Measurements from ENCODE around the gene CD99.
"Not testable (repeated sequence)": the region's sequence is repeated elsewhere in the genome, so short reads cannot be mapped to it uniquely, and the experiment has no call there.

Gene CD99

GRCh38 chrX:2723286-2723879 is 32.3 kb downstream of the CD99 start:
- ChIA-PET POLR2A (no interaction called here), CTCF (no interaction called here)
- no peak overlapping the region for H3K27ac ChIP-seq (ENCODE audit: extremely low read depth, low read depth, low read length)
- no peaks in the 10 kb centered on the region for H3K9me3 ChIP-seq (ENCODE audit: control insufficient read depth, insufficient read depth, low read depth, low read length)
- H3K4me3 ChIP-seq (ENCODE audit: low read depth, low read length) = no peak overlapping the region
- H3K36me3 ChIP-seq (ENCODE audit: control insufficient read depth in 2 of 2, insufficient read depth in 1 of 2, low read length in 2 of 2) = peaks cover 69 to 88% of the 10 kb centered on the region in 2 experiments
- no peaks in the 10 kb centered on the region for H3K4me1 ChIP-seq (ENCODE audit: control insufficient read depth, insufficient read depth, low read length)
- TF ChIP-seq ZNF423 (tag by site-specific recombination; IDR thresholded peaks at IDR 0.05) (no peak), ZBTB49 (tag by site-specific recombination; IDR thresholded peaks at IDR 0.05; ENCODE audit: low read depth) (no peak), ZNF391 (tag by site-specific recombination; IDR thresholded peaks at IDR 0.05; ENCODE audit: borderline replicate concordance, low read depth) (no peak), ZNF843 (tag by site-specific recombination; IDR thresholded peaks at IDR 0.05) (no peak), ZNF473 (tag by site-specific recombination; IDR thresholded peaks at IDR 0.05) (no peak), ZNF664 (tag by site-specific recombination; IDR thresholded peaks at IDR 0.05) (no peak), TCF7L2 (IDR thresholded peaks at IDR 0.05; ENCODE audit: borderline replicate concordance, low read depth, low read length) (no peak), ZFP69B (tag by site-specific recombination; IDR thresholded peaks at IDR 0.05) (no peak), ZNF510 (tag by site-specific recombination; IDR thresholded peaks at IDR 0.05; ENCODE audit: insufficient replicate concordance) (no peak), ZNF19 (tag by site-specific recombination; IDR thresholded peaks at IDR 0.05; ENCODE audit: low read depth) (no peak), ZBTB17 (tag by site-specific recombination; IDR thresholded peaks at IDR 0.05) (no peak), ZSCAN30 (tag by site-specific recombination; IDR thresholded peaks at IDR 0.05) (no peak), ZNF112 (tag by site-specific recombination; IDR thresholded peaks at IDR 0.05) (no peak), HOXC10 (CRISPR knock-in tag; IDR thresholded peaks at IDR 0.05) (no peak), IKZF3 (tag by site-specific recombination; IDR thresholded peaks at IDR 0.05) (no peak)

GRCh38 chrX:2727264-2727663 is 36.2 kb downstream of the CD99 start:
- POLR2A ChIA-PET; H3K4me3 ChIP-seq (ENCODE audit: low read depth, low read length); CTCF ChIA-PET; H3K4me1 ChIP-seq (ENCODE audit: control insufficient read depth, insufficient read depth, low read length); H3K9me3 ChIP-seq (ENCODE audit: control insufficient read depth, insufficient read depth, low read depth, low read length); H3K27ac ChIP-seq (ENCODE audit: extremely low read depth, low read depth, low read length): not testable (repeated sequence)
- H3K36me3 ChIP-seq (ENCODE audit: control insufficient read depth in 2 of 2, insufficient read depth in 1 of 2, low read length in 2 of 2) = peaks cover 52 to 71% of the 10 kb centered on the region in 2 experiments

- Histone ChIP-seq H3K9me3 (ENCODE audit: control insufficient read depth, insufficient read depth, low read depth, low read length) (no peaks in the 10 kb centered on the region), H3K36me3 (ENCODE audit: control insufficient read depth in 2 of 2, insufficient read depth in 1 of 2, low read length in 2 of 2) (peaks cover 44 to 56% of the 10 kb centered on the region in 2 experiments), H3K4me3 (ENCODE audit: low read depth, low read length) (no peak overlapping the region), H3K27ac (ENCODE audit: extremely low read depth, low read depth, low read length) (no peak overlapping the region), H3K4me1 (ENCODE audit: control insufficient read depth, insufficient read depth, low read length) (no peaks in the 10 kb centered on the region)
- POLR2A ChIA-PET = no interaction called here
- CTCF ChIA-PET = no interaction called here
- no peak for TF ChIP-seq ZNF2 (tag by site-specific recombination; IDR thresholded peaks at IDR 0.05)
- TF ChIP-seq ZNF404 (tag by site-specific recombination; IDR thresholded peaks at IDR 0.05) = no peak
- TF ChIP-seq ZSCAN18 (tag by site-specific recombination; IDR thresholded peaks at IDR 0.05) = no peak
- no peak for TF ChIP-seq MZF1 (tag by site-specific recombination; IDR thresholded peaks at IDR 0.05; ENCODE audit: borderline replicate concordance)
- TF ChIP-seq ATF2 (tag by site-specific recombination; IDR thresholded peaks at IDR 0.05; ENCODE audit: low read depth) = no peak
- no peak for TF ChIP-seq ZNF654 (tag by site-specific recombination; IDR thresholded peaks at IDR 0.05; ENCODE audit: low read depth)
- TF ChIP-seq ZNF449 (tag by site-specific recombination; IDR thresholded peaks at IDR 0.05) = no peak
- no peak for TF ChIP-seq ZNF324 (tag by site-specific recombination; IDR thresholded peaks at IDR 0.05)
- TF ChIP-seq ZNF488 (tag by site-specific recombination; IDR thresholded peaks at IDR 0.05) = no peak
Measured at GRCh38 chrX:2732076-2732475, 41.0 kb downstream of the CD99 start.
